Mammary epithelial cell (primary cell): ENCODE results near the gene ZBTB20.

ENCODE experiments used
- CTCF ChIP-seq, 2 donors: IDR thresholded peaks in 1 of 2; conservative IDR thresholded peaks in 1 of 2; 2 replicates each; pipeline ENCODE4 v1.5.1; 2011 to 2012; ENCODE audit warnings: inconsistent platforms in 2 of 2, low read length in 2 of 2, mild to moderate bottlenecking in 2 of 2, control low read depth in 1 of 2, low read depth in 1 of 2; ENCODE audit not compliant: insufficient read depth in 1 of 2; ENCODE audit errors: extremely low read depth in 1 of 2
- EZH2 ChIP-seq: IDR thresholded peaks from 2 replicates; pipeline ENCODE4 v1.6.1; 2012; ENCODE audit warnings: low read length, inconsistent platforms, borderline replicate concordance

DNA sequence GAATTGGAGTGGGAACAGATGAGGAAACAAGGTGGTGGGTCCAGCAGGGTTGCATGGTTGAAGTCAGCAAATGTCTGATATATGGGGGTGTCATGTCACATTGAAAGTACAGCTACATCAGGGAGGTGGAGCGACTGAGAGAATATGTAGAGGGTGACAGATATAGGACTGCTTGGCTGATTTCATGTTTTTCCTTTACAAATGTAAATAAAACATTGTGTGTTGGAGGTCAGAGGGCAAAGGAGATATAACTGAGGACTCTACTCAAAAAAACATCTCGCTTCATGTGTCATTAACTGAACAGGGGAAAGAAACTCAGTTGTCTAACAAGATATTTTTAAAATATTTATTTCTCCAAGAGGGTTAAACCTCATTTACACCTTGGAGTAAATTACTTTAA lies 675.6 kb downstream of the ZBTB20 start:
- no peak for TF ChIP-seq EZH2
- no peak for TF ChIP-seq CTCF (conservative IDR thresholded peaks at IDR 0.05 in 1 of 2, IDR thresholded peaks at IDR 0.05 in 1 of 2; ENCODE audit: extremely low read depth in 1 of 2, insufficient read depth in 1 of 2, low read depth in 1 of 2, low read length in 2 of 2)
